Umbilical cord (tissue), 2 donors: Measurements from ENCODE around the gene SDHC. TPM values are rescaled to one million over a fixed set of nuclear protein-coding genes. Genes with fewer than 3 reads are reported as not detected.
"Not testable (repeated sequence)": the region's sequence is repeated elsewhere in the genome, so short reads cannot be mapped to it uniquely, and the experiment has no call there.

ENCODE experiments used
- DNase-seq: peaks from one replicate; pipeline ENCODE4 v3.0.0-alpha.2; 2015; ENCODE audit warnings: low spot score
- total RNA-seq: library from RNA; depleted of rRNA; stranded (reverse); fragments of >200 nt; gene quantifications from one replicate; pipeline ENCODE4 v1.2.3, GENCODE V29; 2014; ENCODE audit warnings: low replicate concordance; ENCODE audit not compliant: insufficient read depth

Gene SDHC
- total RNA-seq, 1 donor from 2014 or later: 35.9 TPM

- DNase-seq: no peak
Measured at GRCh38 chr1:161311595-161312181, 2.5 kb upstream of the SDHC start.

GRCh38 chr1:161313554-161314200 is 504 bp upstream of the SDHC start:
- DNase-seq: no peak

GRCh38 chr1:161315841-161316674 is 1.9 kb downstream of the SDHC start:
- not testable (repeated sequence) for DNase-seq

- DNase-seq: no peak
Measured at GRCh38 chr1:161324020-161324419, 9.8 kb downstream of the SDHC start.

GRCh38 chr1:161330346-161330745 is 16.2 kb downstream of the SDHC start:
- DNase-seq: no peak

GRCh38 chr1:161333166-161333565 is 19.0 kb downstream of the SDHC start:
- no peak for DNase-seq

GRCh38 chr1:161335796-161336195 is 21.6 kb downstream of the SDHC start:
- no peak for DNase-seq

GRCh38 chr1:161342177-161342576 is 28.0 kb downstream of the SDHC start:
- DNase-seq: no peak

GRCh38 chr1:161342821-161343220 is 28.6 kb downstream of the SDHC start:
- DNase-seq: no peak

GRCh38 chr1:161350671-161351070 is 36.5 kb downstream of the SDHC start:
- no peak for DNase-seq

GRCh38 chr1:161351482-161351881 is 37.3 kb downstream of the SDHC start:
- no peak for DNase-seq

- DNase-seq: no peak
Measured at GRCh38 chr1:161357073-161357472, 42.9 kb downstream of the SDHC start.

GRCh38 chr1:161359291-161359690 is 45.1 kb downstream of the SDHC start:
- peak; percentile 23 for DNase-seq

GRCh38 chr1:161364332-161364731 is 50.2 kb downstream of the SDHC start:
- no peak for DNase-seq

GRCh38 chr1:161365207-161365606 is 51.0 kb downstream of the SDHC start:
- DNase-seq: no peak

- peak; percentile 65 for DNase-seq
Measured at GRCh38 chr1:161367684-161368400, 53.7 kb downstream of the SDHC start, which contains the start of gene CFAP126. CFAP126 (minus strand) TSS chr1:161367876; CDS start chr1:161367868, 8 bp downstream.

- no peak for DNase-seq
Measured at GRCh38 chr1:161373442-161373841, 59.3 kb downstream of the SDHC start.

- no peak for DNase-seq
Measured at GRCh38 chr1:161374373-161374772, 60.2 kb downstream of the SDHC start.

GRCh38 chr1:161378014-161378413 is 63.8 kb downstream of the SDHC start:
- no peak for DNase-seq

GRCh38 chr1:161379071-161379470 is 64.9 kb downstream of the SDHC start:
- DNase-seq: no peak

- DNase-seq: no peak
Measured at GRCh38 chr1:161381707-161382106, 67.5 kb downstream of the SDHC start.
